ENCODE measurements around the gene BTK.

GRCh38 chrX:101399825-101400224 lies 13.8 kb upstream of the BTK start:
- no peak for TF ChIP-seq CTCF (conservative IDR thresholded peaks at IDR 0.05; ENCODE audit: low read depth, low read length)
- TF ChIP-seq EZH2 (IDR thresholded peaks at IDR 0.05; ENCODE audit: borderline replicate concordance, low read depth, low read length, poor library complexity, severe bottlenecking): no peak
